HG02759 (cell line): ENCODE results near the gene AIFM2.
A peak's percentile ranks its signal among the peaks of the same experiment; 100 is the strongest.
"Not testable (repeated sequence)": the region's sequence is repeated elsewhere in the genome, so short reads cannot be mapped to it uniquely, and the experiment has no call there.

ENCODE experiments used
- ATAC-seq: cut with Tn5 transposase; IDR thresholded peaks from one replicate; pipeline ENCODE4 v1.9.1; 2021; ENCODE audit warnings: mild to moderate bottlenecking, moderate library complexity; ENCODE audit not compliant: unreplicated experiment

AIFM2 gene

GRCh38 chr10:70123817-70124216 lies 8.8 kb downstream of the AIFM2 start:
- no peak for ATAC-seq

DNA sequence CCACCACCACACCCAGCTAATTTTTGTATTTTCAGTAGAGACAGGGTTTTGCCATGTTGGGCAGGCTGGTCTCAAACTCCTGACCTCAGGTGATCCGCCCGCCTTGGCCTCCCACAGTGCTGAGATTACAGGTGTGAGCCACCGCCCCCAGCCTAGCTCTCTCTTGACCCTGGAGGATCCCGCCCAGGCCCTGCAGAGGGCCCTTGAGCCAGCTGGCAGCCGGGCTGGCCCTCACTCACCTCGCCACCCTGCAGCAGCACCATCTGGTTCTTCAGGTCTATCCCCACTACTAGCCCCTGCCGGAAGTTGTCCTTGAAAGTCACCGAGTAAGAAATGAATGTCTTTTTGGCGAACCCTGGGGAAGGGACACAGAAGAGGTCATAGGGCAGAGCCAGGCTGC lies 9.5 kb downstream of the AIFM2 start:
- ATAC-seq = not testable (repeated sequence)

GRCh38 chr10:70122742-70123141 lies 9.9 kb downstream of the AIFM2 start:
- ATAC-seq = no peak

- ATAC-seq = no peak
Measured at GRCh38 chr10:70121281-70121949, 11.2 kb downstream of the AIFM2 start.

- no peak for ATAC-seq
Measured at GRCh38 chr10:70120417-70120816, 12.2 kb downstream of the AIFM2 start.

DNA sequence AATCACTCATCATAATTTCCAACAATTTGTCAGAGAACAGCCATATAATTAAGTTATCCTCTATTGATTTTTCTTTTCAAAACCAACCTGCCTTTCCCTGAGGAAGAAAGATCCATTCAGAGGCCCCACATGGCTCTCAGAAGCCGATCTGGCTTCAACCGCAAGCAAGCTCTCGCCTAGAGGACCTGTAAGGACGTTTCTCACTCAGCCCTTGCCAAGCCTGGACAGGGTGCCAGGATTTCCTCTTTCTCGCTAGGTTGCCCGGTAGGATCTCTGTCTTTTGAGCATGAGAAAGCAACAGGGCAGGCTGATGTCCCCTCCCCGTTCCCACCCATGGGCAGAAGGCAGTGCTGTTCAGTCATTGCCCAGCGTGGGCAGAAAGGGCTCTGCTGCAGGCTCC lies 13.0 kb downstream of the AIFM2 start:
- no peak for ATAC-seq

- ATAC-seq = no peak
Measured at GRCh38 chr10:70119197-70119596, 13.4 kb downstream of the AIFM2 start.

DNA sequence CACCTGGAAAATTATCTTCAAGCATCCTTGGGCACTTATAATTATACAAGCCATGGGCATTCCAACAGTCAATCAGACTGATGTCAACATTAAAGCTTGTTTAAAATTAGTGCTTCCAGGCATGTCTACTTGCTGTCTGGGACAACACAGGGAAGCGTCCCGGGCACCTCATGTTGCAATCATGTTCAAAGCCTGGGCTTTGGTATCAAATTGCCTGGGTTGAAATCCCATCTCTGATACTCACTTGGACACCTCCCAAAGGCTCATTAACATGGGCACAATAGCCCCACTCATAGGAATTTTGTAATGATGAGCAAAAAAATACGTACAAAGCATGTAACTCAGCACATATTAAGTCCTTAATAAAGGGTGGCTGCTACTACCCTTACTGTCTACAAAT lies 14.4 kb downstream of the AIFM2 start:
- ATAC-seq = no peak

DNA sequence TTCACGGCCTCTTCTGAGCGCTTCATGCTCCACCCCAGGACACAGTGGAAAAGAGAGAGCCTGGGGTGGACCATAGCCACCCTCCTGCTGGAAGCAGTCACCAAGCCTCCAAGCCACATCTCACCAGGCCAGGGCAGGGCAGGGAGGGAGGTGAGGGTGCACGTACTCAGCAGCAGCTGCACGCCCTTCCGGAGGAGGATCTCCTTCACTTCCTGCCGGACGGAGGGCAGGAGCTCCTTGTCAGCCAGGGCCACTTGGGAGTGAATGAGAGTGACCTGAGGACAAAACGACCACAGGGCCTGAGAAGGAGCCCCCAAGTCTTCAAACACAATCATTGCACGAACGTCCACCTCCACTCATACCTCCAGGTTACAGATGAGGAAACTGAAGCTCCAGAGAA lies 15.0 kb downstream of the AIFM2 start:
- ATAC-seq = no peak

DNA sequence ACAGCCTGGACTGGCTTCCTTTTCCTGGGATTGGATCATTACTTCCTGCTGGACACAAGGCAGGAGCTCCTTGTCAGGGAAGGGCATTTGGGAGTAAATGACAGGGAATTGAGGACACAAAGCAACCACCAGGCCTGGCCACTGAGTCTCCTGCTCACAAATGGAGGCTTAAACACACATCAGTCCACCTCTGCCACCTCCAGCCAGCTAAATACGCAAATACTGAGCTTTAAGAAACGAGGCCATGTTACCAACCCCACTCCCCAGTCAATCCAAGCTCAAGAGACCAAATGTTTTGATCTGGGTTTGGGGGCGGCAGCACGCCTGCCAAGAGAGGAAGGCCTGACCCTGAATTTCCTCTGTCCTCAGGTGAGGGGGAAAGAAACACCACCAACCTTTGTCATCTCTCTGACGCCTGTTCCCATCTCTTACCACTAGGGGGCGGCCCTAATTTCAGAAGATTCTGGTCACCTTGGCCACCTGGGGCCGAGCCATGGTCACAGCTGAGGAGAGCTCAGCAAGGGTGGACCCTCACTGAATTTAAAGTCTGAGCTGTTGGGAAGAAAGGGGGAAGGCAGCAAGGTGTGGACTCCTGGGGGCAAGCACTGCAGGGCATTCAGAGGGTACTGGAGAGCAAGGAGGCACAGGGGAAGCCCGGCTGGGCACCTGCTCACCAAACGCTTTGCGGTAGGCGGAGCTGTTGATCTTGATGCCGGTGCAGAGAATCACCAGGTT lies 16.5 kb downstream of the AIFM2 start:
- ATAC-seq = peak; percentile 60

DNA sequence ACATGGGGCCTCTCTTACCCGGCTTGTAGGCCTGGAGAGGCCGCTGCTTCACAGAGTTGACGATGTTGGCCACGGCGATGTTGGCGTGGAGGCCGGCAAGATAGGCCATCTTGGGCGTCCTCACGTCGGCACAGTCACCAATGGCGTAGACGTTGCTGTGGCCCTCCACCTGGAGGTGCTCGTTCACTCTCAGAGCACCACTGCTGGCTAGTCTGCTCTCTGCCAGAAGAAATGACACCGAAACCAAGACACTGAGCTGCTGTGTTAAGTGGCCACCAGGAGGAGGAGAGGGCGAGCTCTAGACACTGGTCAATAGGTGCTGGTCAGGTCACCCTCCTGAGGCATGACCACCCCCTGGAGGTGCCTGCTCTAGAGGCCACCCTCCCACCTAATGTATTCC lies 17.7 kb downstream of the AIFM2 start:
- ATAC-seq = no peak

- no peak for ATAC-seq
Measured at GRCh38 chr10:70112071-70112470, 20.6 kb downstream of the AIFM2 start.

DNA sequence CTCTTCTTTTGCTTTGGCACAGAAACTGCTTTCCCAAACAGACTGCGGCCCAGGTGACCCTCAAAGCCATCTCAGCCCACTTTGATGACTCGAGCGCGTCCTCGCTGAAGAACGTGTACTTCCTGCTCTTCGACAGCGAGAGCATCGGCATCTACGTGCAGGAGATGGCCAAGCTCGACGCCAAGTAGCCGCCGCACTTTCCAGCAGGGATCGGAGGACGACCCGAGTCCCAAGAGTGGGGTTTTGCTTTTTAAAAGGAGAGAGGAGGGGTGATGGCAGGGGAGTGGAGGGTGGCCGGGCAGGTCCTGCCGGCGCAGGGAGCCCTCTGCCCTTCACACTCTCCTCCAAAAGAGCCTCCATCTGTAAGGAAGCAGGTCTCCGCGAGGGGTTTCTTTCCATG lies 21.1 kb downstream of the AIFM2 start:
- ATAC-seq = no peak

- ATAC-seq = no peak
Measured at GRCh38 chr10:70109064-70109729, 23.4 kb downstream of the AIFM2 start.

DNA sequence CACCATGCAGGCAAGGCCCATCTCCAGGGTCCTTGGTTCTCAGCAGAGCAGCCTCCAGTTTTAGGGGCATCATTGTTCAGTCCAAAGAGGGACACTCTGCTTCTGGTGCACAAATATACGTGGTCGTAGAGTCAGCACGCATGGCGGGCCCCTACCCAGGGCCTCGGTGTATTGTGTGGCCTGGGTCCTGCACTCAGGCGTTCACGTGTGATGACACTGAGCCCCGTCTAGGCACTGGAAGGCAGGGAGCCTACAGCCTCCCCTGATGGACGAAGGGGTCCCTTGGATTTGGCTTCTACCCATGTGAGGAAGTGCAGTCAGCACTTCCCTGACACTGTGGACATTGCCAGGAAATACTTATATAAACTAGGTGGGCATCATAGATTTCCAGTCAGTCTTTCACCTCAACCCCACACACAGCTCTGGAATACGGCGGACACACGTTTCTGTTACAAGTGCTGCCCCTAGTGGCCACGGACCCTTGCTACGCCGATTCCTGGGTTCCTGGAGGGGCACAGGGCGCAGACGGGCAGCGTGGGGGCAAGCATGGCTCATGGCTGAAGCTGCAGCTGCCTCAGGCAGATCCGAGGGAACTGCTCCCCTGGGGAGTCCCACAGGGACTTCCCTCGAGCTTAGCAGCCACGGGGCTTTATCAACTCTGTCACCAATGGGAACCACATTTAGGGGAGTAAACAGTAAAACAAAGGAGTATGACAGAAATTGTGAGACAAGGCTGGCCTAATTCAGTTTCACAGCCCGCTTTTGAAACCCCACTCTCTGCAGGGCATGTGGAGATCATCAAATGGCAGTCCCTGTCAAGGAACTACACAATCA lies 25.4 kb downstream of the AIFM2 start:
- peak; percentile 75 for ATAC-seq

DNA sequence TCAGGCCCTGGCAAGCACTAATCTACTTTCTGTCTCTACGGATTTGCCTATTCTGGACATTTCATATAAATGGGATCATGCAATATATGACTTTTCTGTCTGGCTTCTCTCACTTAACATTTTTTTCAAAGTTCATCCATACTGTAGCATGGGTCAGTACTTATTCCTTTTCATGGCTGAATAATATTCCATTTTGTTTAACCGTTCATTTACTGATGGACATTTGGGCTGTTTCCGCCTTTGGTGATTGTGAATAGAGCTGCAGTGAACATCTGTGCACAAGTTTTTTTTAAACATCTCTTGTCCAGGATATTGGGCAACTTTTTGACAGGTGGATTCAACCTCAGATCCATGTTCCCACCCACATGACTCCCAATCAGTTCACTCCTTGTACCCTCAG lies 31.0 kb downstream of the AIFM2 start:
- no peak for ATAC-seq

DNA sequence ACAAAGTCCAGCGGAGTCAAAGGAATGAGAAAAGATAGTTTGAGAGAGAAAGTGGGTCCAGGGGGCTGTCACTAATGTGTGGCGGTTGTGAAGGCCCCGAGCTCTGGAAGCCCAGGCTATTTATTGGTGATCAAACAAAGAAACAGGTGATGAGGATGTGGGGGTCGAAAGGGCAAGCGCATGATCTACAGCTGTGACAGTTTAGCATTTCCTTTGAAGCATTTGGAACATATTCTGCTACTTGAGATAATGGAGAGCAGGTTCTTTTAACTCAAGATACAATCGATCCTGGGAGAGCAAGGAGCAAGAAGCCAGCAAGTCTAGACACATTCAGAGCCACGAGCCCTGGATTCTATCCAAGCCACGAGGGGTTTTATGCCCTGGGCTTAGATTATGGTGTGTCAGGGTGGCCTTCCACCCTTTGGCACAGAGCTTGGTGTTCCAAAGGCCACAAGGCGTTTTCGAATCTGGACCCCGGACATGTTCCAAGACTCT lies 31.5 kb downstream of the AIFM2 start:
- ATAC-seq = not testable (repeated sequence)

- ATAC-seq = no peak
Measured at GRCh38 chr10:70098271-70098670, 34.4 kb downstream of the AIFM2 start.

GRCh38 chr10:70097459-70097858 lies 35.2 kb downstream of the AIFM2 start:
- no peak for ATAC-seq

- ATAC-seq = no peak
Measured at GRCh38 chr10:70096705-70097420, 35.8 kb downstream of the AIFM2 start.
